K562 (cell line): ENCODE data around the gene ZNF213. TPM values are rescaled to one million over a fixed set of nuclear protein-coding genes. Genes with fewer than 3 reads are reported as not detected.

Experiments used
- ARHGAP35 ChIP-seq: fragments of 450-650 bp; IDR thresholded peaks from 2 replicates; pipeline ENCODE4 v1.6.1; 2018; ENCODE audit not compliant: partially characterized antibody
- ARNT ChIP-seq, 2 experiments: fragments of 450-650 bp; IDR thresholded peaks; 2 replicates each; pipeline ENCODE4 v1.6.1; 2016; ENCODE audit warnings: mild to moderate bottlenecking in 1 of 2
- ATF7 ChIP-seq: fragments of 450-650 bp; IDR thresholded peaks from 2 replicates; pipeline ENCODE4 v1.7.1; 2014; ENCODE audit warnings: mild to moderate bottlenecking, moderate library complexity
- BDP1 ChIP-seq: IDR thresholded peaks from 3 replicates; pipeline ENCODE4 v1.6.1; 2011; ENCODE audit not compliant: insufficient read length, insufficient read depth
- CUX1 ChIP-seq: fragments of 200-800 bp; sonication (Bioruptor generic); IDR thresholded peaks from 2 replicates; pipeline ENCODE4 v1.6.1; 2016; ENCODE audit warnings: missing genetic modification characterization, missing compliant biosample characterization
- FOXJ2 ChIP-seq: fragments of 200-800 bp; sonication (Bioruptor generic); IDR thresholded peaks from 2 replicates; pipeline ENCODE4 v1.6.1; 2016; ENCODE audit warnings: missing genetic modification characterization, missing compliant biosample characterization
- GABPB1 ChIP-seq: sonication (generic); formaldehyde crosslinking; IDR thresholded peaks from 2 replicates; pipeline ENCODE4 v1.8.0; 2022; ENCODE audit warnings: mild to moderate bottlenecking, missing genetic modification reagents
- GTF2F1 ChIP-seq: IDR thresholded peaks from 2 replicates; pipeline ENCODE4 v1.6.1; 2011; ENCODE audit warnings: low read depth, low read length, improper control_type of control experiment
- HOMEZ ChIP-seq: fragments of 250-450 bp; sonication (Bioruptor Pico); IDR thresholded peaks from 2 replicates; pipeline ENCODE4 v1.4.0; 2020; ENCODE audit warnings: mild to moderate bottlenecking, moderate library complexity
- LCOR ChIP-seq: sonication (generic); formaldehyde crosslinking; IDR thresholded peaks from 2 replicates; pipeline ENCODE4 v1.8.0; 2022; ENCODE audit warnings: mild to moderate bottlenecking, missing genetic modification reagents
- NR2C2 ChIP-seq, 2 experiments: fragments of 200-800 bp in 1 of 2; sonication (Bioruptor generic) in 1 of 2; sonication (generic) in 1 of 2; formaldehyde crosslinking in 1 of 2; IDR thresholded peaks; 2 replicates each; pipeline versions ENCODE4 v1.6.1 to v1.8.0; 2016 to 2022; ENCODE audit warnings: mild to moderate bottlenecking in 1 of 2, missing compliant biosample characterization in 1 of 2, missing genetic modification characterization in 1 of 2, missing genetic modification reagents in 1 of 2
- RBFOX2 ChIP-seq: fragments of 200-400 bp; formaldehyde crosslinking; IDR thresholded peaks from 2 replicates; pipeline ENCODE4 v1.6.1; 2017; ENCODE audit warnings: low read depth, mild to moderate bottlenecking, low read length, moderate library complexity
- SMAD4 ChIP-seq: fragments of 250-450 bp; sonication (Bioruptor Pico); conservative IDR thresholded peaks from 2 replicates; pipeline ENCODE4 v1.8.0; 2021; ENCODE audit warnings: inconsistent platforms, mild to moderate bottlenecking, moderate library complexity
- ZBTB11 ChIP-seq, 3 experiments: fragments of 200-800 bp in 1 of 3; fragments of 250-450 bp in 1 of 3; fragments of 450-650 bp in 1 of 3; sonication (Bioruptor Pico) in 1 of 3; sonication (Bioruptor generic) in 1 of 3; formaldehyde crosslinking in 1 of 3; IDR thresholded peaks; 2 replicates each; pipeline versions ENCODE4 v1.6.1 to v1.8.0; 2016 to 2022; ENCODE audit warnings: mild to moderate bottlenecking in 2 of 3, missing genetic modification characterization in 2 of 3, missing compliant biosample characterization in 1 of 3, moderate library complexity in 1 of 3
- ZFX ChIP-seq: sonication (generic); formaldehyde crosslinking; IDR thresholded peaks from 2 replicates; pipeline ENCODE4 v1.8.0; 2022; ENCODE audit warnings: mild to moderate bottlenecking, missing genetic modification reagents, moderate library complexity
- ZNF780A ChIP-seq: fragments of 250-450 bp; sonication (Bioruptor Pico); IDR thresholded peaks from 2 replicates; pipeline ENCODE4 v1.5.0; 2021; ENCODE audit warnings: mild to moderate bottlenecking
- polyA plus RNA-seq, 8 experiments: library from polyadenylated mRNA; depleted of rRNA in 4 of 8; stranded (reverse) in 5 of 8; unstranded in 3 of 8; fragments of >200 nt; fragmentation: Nextera tagmentation in 2 of 8; fragmentation: Illumina TruSeq in 1 of 8; extraction: Ambion mirVana in 2 of 8; extraction: Trizol in 1 of 8; gene quantifications; 2 replicates each; pipeline versions ENCODE4 v1.2.1 to v1.2.3, GENCODE V29; 2011 to 2014; ENCODE audit warnings: inconsistent platforms in 1 of 8, missing spikeins in 1 of 8
- total RNA-seq, 7 experiments: library from RNA; depleted of rRNA in 6 of 7; stranded (reverse); fragments of >200 nt in 6 of 7; fragmentation: Illumina TruSeq in 2 of 7; extraction: Trizol in 2 of 7; gene quantifications; 2 replicates each; pipeline versions ENCODE4 v1.2.1 to v1.2.3, GENCODE V29; 2011 to 2021; ENCODE audit warnings: low replicate concordance in 1 of 7

Gene ZNF213
- total and polyA plus RNA-seq, 9 of the 15 experiments (the other 6 are each of a cell fraction or from before 2014, with no cell fraction given) = 0.49 to 10.0 (median 1.8) TPM

GRCh38 chr16:3106205-3106928 lies 28.5 kb upstream of the ZNF213 start (continued):
- TF ChIP-seq ZFX (CRISPR knock-in tag) (peak; percentile 88), HOMEZ (CRISPR knock-in tag) (0 out of 2 replicates have a peak, but pooled peaks have one; percentile 42), ARHGAP35 (no peak), FOXJ2 (tag) (no peak), NR2C2 (CRISPR knock-in tag; IDR thresholded peaks at IDR 0.05) (no peak), NR2C2 (tag; IDR thresholded peaks at IDR 0.05) (peak; percentile 81), LCOR (CRISPR knock-in tag) (peak; percentile 50; the same call in 1 of the 2 replicates), RBFOX2 (peak; percentile 92), ARNT (IDR thresholded peaks at IDR 0.05) (no peak), ZNF780A (CRISPR knock-in tag) (no peak), CUX1 (CRISPR knock-in tag) (no peak), ZBTB11 (CRISPR knock-in tag; IDR thresholded peaks at IDR 0.05) (peak; percentile 93 to 100 (median 98)), BDP1 (no peak), GTF2F1 (peak; percentile 83), SMAD4 (CRISPR knock-in tag) (peak; percentile 60), ATF7 (peak; percentile 66; the same call in 1 of the 2 replicates), GABPB1 (CRISPR knock-in tag) (peak; percentile 99)
